Femur (tissue), 1 donor: ENCODE results near the gene TALDO1.
"Not testable (repeated sequence)": the region's sequence is repeated elsewhere in the genome, so short reads cannot be mapped to it uniquely, and the experiment has no call there.

Experiments used
- DNase-seq: peaks from one replicate; pipeline ENCODE4 v3.0.0-alpha.2; 2017

Gene TALDO1

GRCh38 chr11:719214-720016 lies 27.8 kb upstream of the TALDO1 start:
- DNase-seq: no peak

GRCh38 chr11:720017-720641 lies 27.1 kb upstream of the TALDO1 start:
- no peak for DNase-seq

- no peak for DNase-seq
Measured at GRCh38 chr11:720642-721246, 26.5 kb upstream of the TALDO1 start.

GRCh38 chr11:721247-721740 lies 26.0 kb upstream of the TALDO1 start:
- DNase-seq: no peak

DNA sequence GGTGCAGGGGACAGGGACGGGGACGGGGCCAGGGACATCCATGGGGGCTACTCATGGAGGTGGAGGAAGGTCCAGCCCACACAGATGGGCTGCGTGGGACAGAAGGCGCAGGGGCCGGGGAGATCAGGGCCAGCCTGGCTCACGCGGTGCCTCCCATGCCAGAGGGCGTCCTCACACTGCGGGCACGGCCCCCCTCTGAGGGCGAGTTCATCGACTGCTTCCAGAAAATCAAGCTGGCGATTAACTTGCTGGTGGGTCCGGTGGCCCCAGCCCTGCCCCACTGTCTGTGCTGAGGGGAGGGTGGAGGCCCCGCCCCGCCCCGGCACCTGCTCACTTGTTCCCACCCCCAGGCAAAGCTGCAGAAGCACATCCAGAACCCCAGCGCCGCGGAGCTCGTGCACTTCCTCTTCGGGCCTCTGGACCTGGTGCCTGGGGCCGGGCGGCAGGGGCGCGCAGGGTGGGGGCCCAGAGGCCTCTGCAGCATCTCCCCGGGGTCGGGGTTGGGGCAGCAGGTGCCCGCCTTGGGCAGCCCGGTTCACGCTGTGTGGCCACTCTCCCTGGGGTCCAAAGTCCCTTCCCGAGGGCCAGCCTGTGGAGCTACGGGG lies 25.4 kb upstream of the TALDO1 start:
- peak; percentile 27 for DNase-seq

- DNase-seq: no peak
Measured at GRCh38 chr11:722346-722811, 24.9 kb upstream of the TALDO1 start.

DNA sequence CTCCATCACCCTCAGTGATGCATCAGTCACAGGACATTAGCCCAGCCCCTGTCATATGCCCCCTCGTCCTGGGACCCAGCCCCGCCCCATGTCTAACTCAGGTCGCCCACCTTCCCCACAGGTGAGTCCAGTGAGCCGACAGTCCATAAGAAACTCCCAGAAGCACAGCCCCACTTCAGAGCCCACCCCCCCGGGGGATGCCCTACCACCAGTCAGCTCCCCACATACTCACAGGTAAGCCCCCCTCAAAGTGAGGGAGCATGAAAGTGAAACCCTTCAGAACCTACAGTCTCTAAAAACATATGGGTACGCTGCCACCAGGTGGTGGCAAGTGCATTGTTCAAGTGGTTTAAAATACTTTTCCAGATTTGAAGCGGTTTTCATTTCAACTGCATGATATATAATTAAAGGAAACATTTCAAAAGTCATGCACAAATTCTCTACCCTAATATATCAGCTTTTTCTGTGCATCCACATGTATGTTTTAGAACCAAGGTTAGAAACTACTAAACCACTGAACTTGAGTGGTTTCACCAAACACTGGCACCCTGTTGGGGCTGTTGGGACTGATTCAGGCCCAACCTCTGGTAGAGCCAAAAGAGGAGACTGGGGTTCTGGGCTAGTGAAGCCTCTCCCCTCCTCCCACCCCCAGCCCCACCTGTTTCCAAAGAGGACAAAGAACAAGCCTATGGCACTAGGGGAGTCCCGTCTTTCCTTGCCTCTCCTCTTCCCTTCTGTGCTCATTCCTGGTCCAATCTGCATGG lies 24.0 kb upstream of the TALDO1 start:
- peak; percentile 38 for DNase-seq

- DNase-seq: peak; percentile 54
Measured at GRCh38 chr11:724049-724777, 23.1 kb upstream of the TALDO1 start.

- peak; percentile 25 for DNase-seq
Measured at GRCh38 chr11:724778-725386, 22.4 kb upstream of the TALDO1 start.

- DNase-seq: peak; percentile 29
Measured at GRCh38 chr11:725624-726202, 21.6 kb upstream of the TALDO1 start.

DNA sequence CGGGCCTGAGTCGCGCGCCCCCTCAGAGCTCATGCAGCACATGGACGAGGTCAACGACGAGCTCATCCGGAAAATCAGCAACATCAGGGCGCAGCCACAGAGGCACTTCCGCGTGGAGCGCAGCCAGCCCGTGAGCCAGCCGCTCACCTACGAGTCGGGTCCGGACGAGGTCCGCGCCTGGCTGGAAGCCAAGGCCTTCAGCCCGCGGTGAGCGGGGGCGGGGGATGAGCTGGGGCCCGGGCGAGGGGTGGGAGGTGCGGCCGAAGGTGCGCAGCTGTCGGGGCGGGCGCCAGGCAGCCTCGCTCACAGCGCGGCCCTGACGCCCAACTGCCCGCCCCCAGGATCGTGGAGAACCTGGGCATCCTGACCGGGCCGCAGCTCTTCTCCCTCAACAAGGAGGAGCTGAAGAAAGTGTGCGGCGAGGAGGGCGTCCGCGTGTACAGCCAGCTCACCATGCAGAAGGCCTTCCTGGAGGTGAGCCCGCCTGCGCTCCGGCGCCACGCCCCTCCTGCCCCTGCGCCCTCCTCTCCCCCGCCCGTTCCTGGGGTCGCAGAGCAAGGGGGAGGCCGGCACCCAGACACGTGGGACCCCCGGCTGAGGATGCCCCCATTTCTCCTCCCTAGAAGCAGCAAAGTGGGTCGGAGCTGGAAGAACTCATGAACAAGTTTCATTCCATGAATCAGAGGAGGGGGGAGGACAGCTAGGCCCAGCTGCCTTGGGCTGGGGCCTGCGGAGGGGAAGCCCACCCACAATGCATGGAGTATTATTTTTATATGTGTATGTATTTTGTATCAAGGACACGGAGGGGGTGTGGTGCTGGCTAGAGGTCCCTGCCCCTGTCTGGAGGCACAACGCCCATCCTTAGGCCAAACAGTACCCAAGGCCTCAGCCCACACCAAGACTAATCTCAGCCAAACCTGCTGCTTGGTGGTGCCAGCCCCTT lies 20.7 kb upstream of the TALDO1 start:
- DNase-seq: peak; percentile 72

- peak; percentile 21 for DNase-seq
Measured at GRCh38 chr11:727281-727701, 20.0 kb upstream of the TALDO1 start.

- DNase-seq: peak; percentile 82
Measured at GRCh38 chr11:727859-728748, 19.2 kb upstream of the TALDO1 start.

- peak; percentile 27 for DNase-seq
Measured at GRCh38 chr11:728901-729491, 18.3 kb upstream of the TALDO1 start.

DNA sequence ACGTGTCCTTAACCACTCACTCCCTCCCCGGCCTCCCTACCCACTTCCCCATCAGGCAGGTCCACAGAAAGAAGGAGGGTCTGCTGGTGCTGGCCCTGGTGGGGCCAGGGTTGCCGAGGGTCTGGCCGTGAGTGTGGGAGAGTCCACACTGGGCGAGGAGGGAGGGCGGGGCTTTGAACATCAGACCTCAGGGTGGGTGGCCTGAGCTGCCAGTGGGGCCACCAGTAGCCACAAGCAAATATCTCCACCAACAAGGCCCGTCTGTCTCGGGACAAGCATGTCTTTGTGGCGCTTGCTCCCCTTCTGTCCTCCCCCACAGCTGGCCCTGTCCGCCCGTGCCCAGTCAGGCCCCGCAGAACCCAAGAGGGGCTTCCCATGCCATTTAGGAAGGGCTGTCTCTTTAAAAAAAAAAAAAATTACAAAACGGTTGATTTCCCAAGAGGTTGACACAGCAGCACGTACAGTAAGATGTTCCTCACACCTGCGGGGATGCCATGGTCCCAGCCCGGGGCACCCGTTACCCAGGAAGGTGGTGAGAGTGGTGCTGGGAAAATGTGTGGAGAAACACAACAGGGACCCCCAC lies 17.7 kb upstream of the TALDO1 start:
- peak; percentile 56 for DNase-seq

DNA sequence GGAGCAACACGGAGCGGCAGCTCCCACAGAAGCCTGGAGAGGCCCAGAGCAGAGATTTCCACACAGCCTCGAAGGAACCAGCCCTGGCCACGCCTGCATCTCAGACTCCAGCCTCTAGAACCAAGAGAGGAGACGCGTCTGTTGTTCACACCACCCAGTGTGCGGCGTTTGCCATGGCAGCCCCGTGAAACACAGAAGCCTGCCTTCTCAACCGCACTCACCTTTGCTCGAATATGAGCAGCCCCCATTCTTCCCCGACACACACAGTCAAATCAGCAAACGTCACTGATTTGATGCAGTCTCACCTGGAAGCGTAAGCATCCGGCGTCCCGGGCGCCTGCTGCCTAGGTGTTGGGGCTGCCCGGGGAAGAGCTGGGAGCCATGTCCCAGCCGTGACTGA lies 14.2 kb upstream of the TALDO1 start:
- no peak for DNase-seq

- not testable (repeated sequence) for DNase-seq
Measured at GRCh38 chr11:734541-734940, 12.7 kb upstream of the TALDO1 start.

DNA sequence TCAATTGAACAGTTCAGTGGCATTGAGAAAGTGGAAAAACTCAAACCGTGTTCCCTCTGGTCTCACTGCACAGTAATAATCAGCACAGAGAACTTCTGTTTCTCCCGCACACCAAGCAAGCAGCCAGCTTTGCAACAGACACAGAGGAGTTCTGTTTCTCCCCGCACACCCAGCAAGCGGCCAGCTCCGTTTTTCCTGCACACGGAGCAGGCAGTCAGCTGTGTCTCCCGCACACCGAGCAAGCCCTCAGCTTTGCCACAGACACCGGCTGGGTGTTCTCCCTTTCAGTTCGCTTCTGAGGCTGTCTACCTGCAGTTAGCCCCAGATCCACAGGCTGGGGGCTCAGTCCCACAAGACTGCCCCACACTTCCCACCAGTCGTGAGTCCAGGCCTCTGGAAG lies 9.9 kb upstream of the TALDO1 start:
- no peak for DNase-seq
